NCI-H1930 (cell line): ENCODE data around the gene SPPL2B.

ENCODE experiments used
- DNase-seq, 2 experiments: peaks; one replicate each; lab custom pipeline; 2025; lab: John Stamatoyannopoulos, UW

SPPL2B gene

GRCh38 chr19:2302319-2303210 is 25.9 kb upstream of the SPPL2B start:
- DNase-seq, result no peak

- DNase-seq, result no peak
Measured at GRCh38 chr19:2303211-2303798, 25.2 kb upstream of the SPPL2B start.

DNA sequence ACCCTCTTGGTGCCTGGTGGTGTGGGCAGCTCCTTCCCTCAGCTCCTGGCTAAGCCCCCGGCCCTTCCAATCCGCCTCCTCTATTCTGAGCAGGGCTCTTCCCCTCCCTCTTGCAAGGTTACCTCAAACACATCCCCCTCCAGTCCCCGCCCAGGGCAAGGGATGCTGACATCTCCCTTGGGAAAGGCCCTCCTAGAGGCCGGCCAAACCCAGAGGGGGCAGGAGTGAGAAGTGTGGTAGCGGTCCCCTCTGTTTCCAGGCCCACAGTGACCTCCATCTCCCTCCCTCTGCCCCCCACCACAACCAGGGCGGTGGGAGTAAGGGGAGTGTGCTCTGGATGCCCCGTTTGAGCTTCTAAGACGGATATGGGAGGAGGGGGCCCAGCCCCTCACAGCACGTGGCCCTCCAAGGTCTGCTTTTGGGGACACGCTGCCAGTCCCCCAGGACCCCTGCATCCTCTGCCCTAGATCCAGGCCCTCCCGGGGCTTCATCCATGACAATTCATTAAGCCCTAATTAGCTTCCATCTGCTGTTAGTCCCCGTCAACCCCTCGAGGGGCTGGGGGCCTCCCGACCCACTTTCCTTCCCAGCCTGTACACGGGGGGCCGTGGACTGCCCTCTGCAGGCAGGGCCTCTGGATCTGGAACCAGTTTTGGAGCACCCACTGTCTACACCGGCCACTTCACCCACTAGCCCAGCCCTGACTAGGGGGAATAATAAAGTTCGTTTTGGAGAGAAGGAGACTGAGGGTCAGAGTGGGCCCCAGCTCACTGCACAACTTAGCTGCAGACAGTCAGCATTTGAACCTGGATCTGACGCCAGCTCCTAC is 22.8 kb upstream of the SPPL2B start:
- DNase-seq, result no peak

- no peak for DNase-seq
Measured at GRCh38 chr19:2306281-2306806, 22.1 kb upstream of the SPPL2B start.

- no peak for DNase-seq
Measured at GRCh38 chr19:2306971-2307370, 21.5 kb upstream of the SPPL2B start.

- no peak for DNase-seq
Measured at GRCh38 chr19:2307518-2308012, 20.9 kb upstream of the SPPL2B start.

DNA sequence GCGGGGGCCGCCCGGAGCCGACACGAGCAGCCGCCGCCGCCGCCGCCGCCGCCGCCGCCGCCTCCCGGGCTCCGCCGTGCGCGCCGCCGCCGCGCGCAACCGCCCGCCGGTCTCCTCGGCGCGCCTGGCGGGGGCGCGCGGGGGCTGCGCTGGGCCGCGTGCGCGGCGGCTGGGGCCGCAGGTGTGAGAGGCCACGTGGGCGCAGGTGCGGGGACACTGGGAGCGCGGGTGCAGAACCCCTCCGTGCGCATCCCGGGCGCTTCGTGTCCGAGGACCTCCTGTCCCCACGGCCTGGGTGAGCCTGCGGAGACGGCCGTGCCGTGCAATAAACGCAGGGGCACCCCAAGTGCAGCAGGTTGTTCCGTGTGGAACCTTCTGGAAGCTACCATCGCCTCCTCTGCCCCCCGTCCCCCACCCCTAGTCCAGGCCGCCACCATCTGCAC is 20.3 kb upstream of the SPPL2B start, which contains the start of gene LINGO3:
LINGO3 (minus strand) TSS at position 41 of the 443 bp plus-strand sequence. CDS start 16,378 bp downstream, outside the sequence.
- peak; percentile 16 to 25 for DNase-seq

DNA sequence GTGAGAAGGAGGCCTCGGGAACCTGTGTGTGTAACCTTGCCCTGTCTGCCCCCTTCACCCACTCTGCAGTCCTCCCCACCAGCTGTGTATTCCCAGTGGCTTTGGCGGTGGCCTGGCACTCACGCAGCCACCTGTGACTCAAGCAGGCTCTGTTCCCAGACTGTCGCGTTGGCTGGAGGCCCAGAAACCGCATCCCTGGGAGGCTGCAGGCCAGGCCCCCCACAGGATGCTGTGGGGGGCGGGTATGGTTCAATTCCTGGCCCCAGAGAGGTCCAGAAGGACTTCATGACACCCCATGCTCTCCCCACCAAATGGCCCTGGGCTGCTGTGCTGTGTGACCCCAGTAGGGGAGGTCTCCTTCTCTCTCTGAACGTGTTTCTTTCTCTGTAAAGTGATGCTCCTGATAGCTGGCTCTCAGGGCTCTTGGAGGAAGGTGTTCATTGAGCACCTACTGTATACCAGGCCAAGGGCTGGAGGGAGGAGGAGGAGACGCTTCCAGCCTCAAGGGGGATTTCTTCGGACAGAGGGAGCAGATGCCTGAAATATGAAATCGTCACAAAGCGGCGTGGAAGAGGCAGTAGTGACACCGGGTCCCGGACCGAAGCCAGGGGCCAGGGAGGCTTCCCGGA is 18.6 kb upstream of the SPPL2B start:
- no peak for DNase-seq

- DNase-seq, result no peak
Measured at GRCh38 chr19:2311093-2311492, 17.4 kb upstream of the SPPL2B start.

DNA sequence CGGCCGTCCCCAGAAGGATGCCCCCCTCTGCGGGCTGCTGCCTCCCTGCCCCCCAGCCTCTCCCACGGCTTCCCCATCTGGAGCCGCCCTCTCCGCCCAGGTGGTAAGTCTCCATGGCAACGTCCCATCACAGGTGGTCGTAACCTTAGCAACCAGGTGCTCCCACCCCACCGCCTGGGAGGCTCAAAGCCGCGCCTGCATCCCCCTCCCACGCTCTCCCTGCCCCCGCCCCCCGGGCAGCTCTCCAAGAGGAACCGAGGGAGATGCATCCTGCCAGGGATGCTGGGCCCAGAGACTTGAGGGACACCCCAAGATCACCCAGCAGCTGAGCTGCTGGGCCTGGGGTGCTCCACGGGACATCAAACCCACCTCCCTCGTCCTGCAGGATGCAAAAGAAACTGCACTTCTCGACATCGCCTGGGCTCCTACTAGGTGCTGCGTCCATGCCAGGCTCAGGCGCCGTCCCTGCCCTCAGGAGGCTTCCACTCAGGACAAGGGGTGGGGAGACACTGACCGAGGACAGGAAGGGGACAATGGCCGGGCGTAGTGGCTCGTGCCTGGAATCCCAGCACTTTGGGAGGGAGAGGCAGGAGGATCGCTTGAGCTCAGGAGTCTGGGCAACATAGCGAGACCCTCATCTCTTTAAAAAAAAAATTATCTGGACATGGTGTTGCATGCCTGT is 15.5 kb upstream of the SPPL2B start:
- DNase-seq, result no peak

- DNase-seq, result no peak
Measured at GRCh38 chr19:2315121-2315817, 13.2 kb upstream of the SPPL2B start.

GRCh38 chr19:2315818-2316353 is 12.6 kb upstream of the SPPL2B start:
- no peak for DNase-seq

- DNase-seq, result no peak
Measured at GRCh38 chr19:2317300-2317699, 11.2 kb upstream of the SPPL2B start.

DNA sequence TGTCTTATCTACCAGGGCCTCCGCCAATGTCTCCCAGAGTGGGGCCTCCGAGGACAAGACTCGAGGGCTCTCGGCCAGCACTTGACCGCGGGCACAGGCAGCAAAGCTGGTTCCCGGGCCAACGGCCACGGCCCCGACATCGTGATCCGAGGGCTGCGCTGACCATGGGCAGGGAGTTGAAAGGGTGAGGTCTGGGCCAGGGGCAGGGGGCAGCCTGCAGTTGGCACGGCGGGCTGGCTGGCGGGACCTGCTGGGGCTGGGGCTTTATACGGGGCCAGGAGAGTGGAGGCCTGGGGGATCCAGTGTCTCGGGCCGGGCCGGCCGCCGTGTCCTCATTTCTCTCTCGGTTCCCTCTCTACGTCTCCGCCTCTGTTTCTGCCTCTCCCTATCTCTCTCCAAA is 10.7 kb upstream of the SPPL2B start:
- no peak for DNase-seq

DNA sequence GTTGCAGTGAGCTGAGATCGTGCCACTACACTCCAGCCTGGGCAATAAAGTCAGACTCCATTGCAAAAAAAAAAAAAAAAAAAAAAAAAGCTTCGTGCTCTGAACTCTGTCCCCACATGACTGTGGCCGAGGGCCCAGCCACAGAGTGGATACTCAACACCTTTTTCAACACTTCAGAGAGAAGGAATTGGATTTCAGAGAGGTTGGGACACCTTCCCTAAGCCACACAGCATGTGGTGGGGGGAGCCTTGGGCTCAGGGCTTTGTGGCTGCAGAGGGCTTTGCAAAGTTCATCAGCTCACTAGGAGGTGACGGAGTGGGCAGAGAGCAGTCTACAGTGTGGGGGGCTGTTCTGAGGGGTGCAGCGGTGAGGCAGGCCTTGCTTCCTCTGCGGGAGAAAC is 9.6 kb upstream of the SPPL2B start:
- no peak for DNase-seq

- no peak for DNase-seq
Measured at GRCh38 chr19:2319551-2319950, 8.9 kb upstream of the SPPL2B start.

GRCh38 chr19:2320049-2320448 is 8.4 kb upstream of the SPPL2B start:
- DNase-seq, result no peak

- DNase-seq, result no peak
Measured at GRCh38 chr19:2320939-2321338, 7.5 kb upstream of the SPPL2B start.

- no peak for DNase-seq
Measured at GRCh38 chr19:2321565-2322283, 6.8 kb upstream of the SPPL2B start.
